ENCODE results near the gene DMBX1.

GRCh38 chr1:46458190-46458589 lies 31.4 kb upstream of the DMBX1 start:
- TF ChIP-seq CTCF (conservative IDR thresholded peaks at IDR 0.05; ENCODE audit: low read length) (no peak), EZH2phosphoT487 (IDR thresholded peaks at IDR 0.05; ENCODE audit: borderline replicate concordance, low read depth, low read length) (no peak)

Measured in OCI-LY7 (cell line).